ENCODE measurements around the gene PARD3. TPM values are rescaled to one million over a fixed set of nuclear protein-coding genes. Genes with fewer than 3 reads are reported as not detected.

The PARD3 gene
- total RNA-seq, 1 donor from 2014 or later = 58.7 TPM

DNA sequence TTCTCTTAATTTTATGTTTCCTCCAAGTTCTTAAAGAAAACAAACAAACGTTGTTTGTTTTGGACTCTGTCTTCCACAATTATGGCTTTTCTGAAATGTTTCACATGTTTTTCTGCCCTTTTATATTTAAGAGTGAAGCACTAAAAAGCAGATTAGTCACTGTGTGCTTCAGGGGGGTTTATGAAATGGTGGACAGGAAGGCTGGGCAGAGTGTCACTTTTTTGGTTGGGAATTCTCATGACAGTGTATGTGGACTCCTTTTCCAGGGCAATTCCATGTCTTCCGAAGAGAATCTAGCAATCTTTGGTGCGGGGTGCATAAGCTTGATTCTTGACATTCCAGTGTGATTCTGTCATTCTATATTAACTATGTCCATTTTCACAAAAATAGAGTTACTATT is 669.4 kb downstream of the PARD3 start:
- H3K27me3 Mint-ChIP-seq (ENCODE audit: insufficient read depth, low read depth) = no peaks in the 10 kb centered on the region
- no peak overlapping the region for H3K27ac Mint-ChIP-seq

GRCh38 chr10:34143466-34143865 is 671.6 kb downstream of the PARD3 start:
- Histone ChIP-seq H3K27me3 (no peaks in the 10 kb centered on the region), H3K36me3 (no peaks in the 10 kb centered on the region), H3F3A (ENCODE audit: low read depth) (peaks cover 5% of the 10 kb centered on the region), H3K9me3 (ENCODE audit: low read depth) (no peaks in the 10 kb centered on the region), H3K4me1 (peaks cover 17% of the 10 kb centered on the region), H3K4me3 (no peak overlapping the region), H3K4me2 (no peak overlapping the region), H3K27ac (no peak overlapping the region), H3K9ac (no peak overlapping the region), H4K20me1 (ENCODE audit: low read depth) (no peaks in the 10 kb centered on the region), H3K79me2 (ENCODE audit: low read depth) (no peaks in the 10 kb centered on the region), H2AFZ (replicated peaks) (no peak overlapping the region)
- H3K4me1 Mint-ChIP-seq = peaks cover 26% of the 10 kb centered on the region
- H3K4me3 Mint-ChIP-seq = no peak overlapping the region
- peaks cover 7% of the 10 kb centered on the region for H3K36me3 Mint-ChIP-seq
- H3K27me3 Mint-ChIP-seq (ENCODE audit: insufficient read depth, low read depth) = peaks cover 4% of the 10 kb centered on the region
- no peak overlapping the region for H3K27ac Mint-ChIP-seq
- DNase-seq (ENCODE audit: low spot score) = no peak
- peaks cover 5% of the 10 kb centered on the region for H3K9me3 Mint-ChIP-seq
- TF ChIP-seq CTCF (IDR thresholded peaks at IDR 0.05) (no peak), EZH2phosphoT487 (IDR thresholded peaks at IDR 0.05) (no peak), EZH2 (IDR thresholded peaks at IDR 0.05) (no peak)

More for the DNA sequence above, 669.4 kb downstream of the PARD3 start:
- DNase-seq (ENCODE audit: low spot score) = no peak
- no peak for TF ChIP-seq CTCF (IDR thresholded peaks at IDR 0.05)
- TF ChIP-seq EZH2 (IDR thresholded peaks at IDR 0.05) = no peak
- TF ChIP-seq EZH2phosphoT487 (IDR thresholded peaks at IDR 0.05) = no peak
- H3K79me2 ChIP-seq (ENCODE audit: low read depth) = no peaks in the 10 kb centered on the region
- H3F3A ChIP-seq (ENCODE audit: low read depth) = peaks cover 5% of the 10 kb centered on the region
- peaks cover 5% of the 10 kb centered on the region for H3K9me3 Mint-ChIP-seq
- H3K4me3 Mint-ChIP-seq = no peak overlapping the region
- peaks cover 11% of the 10 kb centered on the region for H3K4me1 Mint-ChIP-seq
- no peak overlapping the region for H3K4me3 ChIP-seq
- H3K36me3 Mint-ChIP-seq = peaks cover 7% of the 10 kb centered on the region
- H3K27me3 ChIP-seq = no peaks in the 10 kb centered on the region
- H3K36me3 ChIP-seq = no peaks in the 10 kb centered on the region
- H3K27ac ChIP-seq = no peak overlapping the region
- H3K4me2 ChIP-seq = no peak overlapping the region
- H2AFZ ChIP-seq (replicated peaks) = no peak overlapping the region
- peaks cover 17% of the 10 kb centered on the region for H3K4me1 ChIP-seq
- H3K9me3 ChIP-seq (ENCODE audit: low read depth) = no peaks in the 10 kb centered on the region
- no peak overlapping the region for H3K9ac ChIP-seq
- no peaks in the 10 kb centered on the region for H4K20me1 ChIP-seq (ENCODE audit: low read depth)

GRCh38 chr10:34141032-34141680 is 673.9 kb downstream of the PARD3 start:
- Histone ChIP-seq H3K4me3 (no peak overlapping the region), H3K9me3 (ENCODE audit: low read depth) (no peaks in the 10 kb centered on the region), H2AFZ (replicated peaks) (no peak overlapping the region), H3K79me2 (ENCODE audit: low read depth) (no peaks in the 10 kb centered on the region), H3K27me3 (no peaks in the 10 kb centered on the region), H4K20me1 (ENCODE audit: low read depth) (no peaks in the 10 kb centered on the region), H3K36me3 (no peaks in the 10 kb centered on the region), H3K27ac (no peak overlapping the region), H3K4me1 (no peaks in the 10 kb centered on the region), H3K4me2 (no peak overlapping the region), H3F3A (ENCODE audit: low read depth) (no peaks in the 10 kb centered on the region), H3K9ac (no peak overlapping the region)
- H3K9me3 Mint-ChIP-seq = peaks cover 5% of the 10 kb centered on the region
- peaks cover 17% of the 10 kb centered on the region for H3K4me1 Mint-ChIP-seq
- peaks cover 4% of the 10 kb centered on the region for H3K36me3 Mint-ChIP-seq
- TF ChIP-seq CTCF (IDR thresholded peaks at IDR 0.05) = no peak
- TF ChIP-seq EZH2 (IDR thresholded peaks at IDR 0.05) = no peak
- no peak for TF ChIP-seq EZH2phosphoT487 (IDR thresholded peaks at IDR 0.05)
- DNase-seq (ENCODE audit: low spot score) = no peak
- no peak overlapping the region for H3K27ac Mint-ChIP-seq
- peaks cover 4% of the 10 kb centered on the region for H3K27me3 Mint-ChIP-seq (ENCODE audit: insufficient read depth, low read depth)
- no peak overlapping the region for H3K4me3 Mint-ChIP-seq

Measured in neural progenitor cell (in vitro differentiated cells).